Astrocyte of the spinal cord (primary cell): ENCODE data around the gene HIGD1B.
"Not testable (repeated sequence)": the region's sequence is repeated elsewhere in the genome, so short reads cannot be mapped to it uniquely, and the experiment has no call there.

ENCODE experiments used
- DNase-seq: peaks from one replicate; pipeline ENCODE4 v3.0.0; 2011; ENCODE audit warnings: low read depth, low spot score
- H3K4me3 ChIP-seq: 2 replicates; pipeline ENCODE4 v1.5.1; 2011; ENCODE audit warnings: low read depth, mild to moderate bottlenecking, low read length, moderate library complexity
- CTCF ChIP-seq: IDR thresholded peaks from 2 replicates; pipeline ENCODE4 v1.5.1; 2012; ENCODE audit warnings: low read depth, mild to moderate bottlenecking, low read length, inconsistent platforms
- in situ Hi-C: cut with HindIII; loops from 2 replicates; pipeline ENCODE4 v1.10.0; 2017; ENCODE audit warnings: low sequenced_read_pairs

HIGD1B gene

GRCh38 chr17:44808156-44808555 is 39.5 kb upstream of the HIGD1B start:
- in situ Hi-C loops = no loop called here
- TF ChIP-seq CTCF = no peak
- no peak overlapping the region for H3K4me3 ChIP-seq
- DNase-seq = no peak

- H3K4me3 ChIP-seq, DNase-seq, in situ Hi-C loops: not testable (repeated sequence)
These were observed 38.9 kb upstream of the HIGD1B start for GRCh38 chr17:44808656-44809388.

GRCh38 chr17:44812263-44812662 is 35.4 kb upstream of the HIGD1B start:
- no peak overlapping the region for H3K4me3 ChIP-seq
- no peak for TF ChIP-seq CTCF
- no peak for DNase-seq
- in situ Hi-C loops = no loop called here

- H3K4me3 ChIP-seq, in situ Hi-C loops, DNase-seq: not testable (repeated sequence)
These were observed 29.2 kb upstream of the HIGD1B start for GRCh38 chr17:44818508-44818907.

- peak; percentile 90 for DNase-seq
- no peak overlapping the region for H3K4me3 ChIP-seq
- in situ Hi-C loops = no loop called here
- TF ChIP-seq CTCF = no peak
These were observed 27.0 kb upstream of the HIGD1B start for GRCh38 chr17:44820631-44821212.

GRCh38 chr17:44825236-44825635 is 22.4 kb upstream of the HIGD1B start:
- in situ Hi-C loops, DNase-seq, H3K4me3 ChIP-seq: not testable (repeated sequence)

- peak; percentile 19 for DNase-seq
- H3K4me3 ChIP-seq = no peak overlapping the region
- in situ Hi-C loops = no loop called here
- TF ChIP-seq CTCF = no peak
These were observed 21.4 kb upstream of the HIGD1B start for GRCh38 chr17:44826123-44826790.

- peak overlapping the region; percentile 86 for H3K4me3 ChIP-seq
- DNase-seq = no peak
- in situ Hi-C loops = no loop called here
- TF ChIP-seq CTCF = no peak
These were observed 19.8 kb upstream of the HIGD1B start for GRCh38 chr17:44827863-44828262.
